Measurements from ENCODE around the gene PRKG1.
"Not testable (repeated sequence)": the region's sequence is repeated elsewhere in the genome, so short reads cannot be mapped to it uniquely, and the experiment has no call there.

PRKG1 gene

DNA sequence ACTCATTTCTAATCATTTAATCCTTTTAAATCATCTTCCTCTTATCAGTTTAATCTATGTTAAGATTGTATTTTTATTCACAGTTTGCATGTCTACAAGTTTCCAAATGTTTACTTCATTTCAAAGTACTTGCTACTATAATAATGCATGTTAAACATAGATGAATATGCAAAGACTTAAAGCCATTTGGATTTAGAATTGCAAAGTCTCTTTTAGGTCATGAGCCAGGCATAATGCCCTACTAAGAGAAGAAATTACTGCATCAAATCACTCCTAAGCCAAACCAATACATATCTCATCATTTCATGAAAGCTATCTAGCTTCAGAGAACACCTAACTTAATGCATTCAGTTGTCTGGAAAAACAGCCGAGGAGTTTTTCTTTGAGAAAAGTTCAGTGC, 266.1 kb downstream of the PRKG1 start:
- Histone ChIP-seq H4K20me1 (ENCODE audit: insufficient read depth, low read length, poor library complexity, severe bottlenecking) (no peaks in the 10 kb centered on the region), H3K9me2 (replicated peaks; ENCODE audit: low read depth, low read length) (no peaks in the 10 kb centered on the region), H3K27me3 (ENCODE audit: insufficient read depth, low read length, poor library complexity, severe bottlenecking) (no peaks in the 10 kb centered on the region), H3K36me3 (ENCODE audit: insufficient read depth, low read length) (no peaks in the 10 kb centered on the region), H3K4me2 (ENCODE audit: low read depth, low read length, poor library complexity, severe bottlenecking) (no peak overlapping the region), H3F3A (ENCODE audit: low read depth) (no peaks in the 10 kb centered on the region), H3K4me3 (ENCODE audit: low read length, poor library complexity, severe bottlenecking) (no peak overlapping the region), H3K79me2 (ENCODE audit: insufficient read depth, low read length) (no peaks in the 10 kb centered on the region), H3K4me1 (ENCODE audit: insufficient read depth, low read length, poor library complexity, severe bottlenecking) (no peaks in the 10 kb centered on the region), H2AFZ (ENCODE audit: low read length) (no peak overlapping the region), H3K9ac (ENCODE audit: low read depth, low read length, poor library complexity, severe bottlenecking) (no peak overlapping the region), H3K9me3 (ENCODE audit: insufficient read depth, low read depth, low read length) (no peaks in the 10 kb centered on the region)
- TF ChIP-seq, protein P1, sequence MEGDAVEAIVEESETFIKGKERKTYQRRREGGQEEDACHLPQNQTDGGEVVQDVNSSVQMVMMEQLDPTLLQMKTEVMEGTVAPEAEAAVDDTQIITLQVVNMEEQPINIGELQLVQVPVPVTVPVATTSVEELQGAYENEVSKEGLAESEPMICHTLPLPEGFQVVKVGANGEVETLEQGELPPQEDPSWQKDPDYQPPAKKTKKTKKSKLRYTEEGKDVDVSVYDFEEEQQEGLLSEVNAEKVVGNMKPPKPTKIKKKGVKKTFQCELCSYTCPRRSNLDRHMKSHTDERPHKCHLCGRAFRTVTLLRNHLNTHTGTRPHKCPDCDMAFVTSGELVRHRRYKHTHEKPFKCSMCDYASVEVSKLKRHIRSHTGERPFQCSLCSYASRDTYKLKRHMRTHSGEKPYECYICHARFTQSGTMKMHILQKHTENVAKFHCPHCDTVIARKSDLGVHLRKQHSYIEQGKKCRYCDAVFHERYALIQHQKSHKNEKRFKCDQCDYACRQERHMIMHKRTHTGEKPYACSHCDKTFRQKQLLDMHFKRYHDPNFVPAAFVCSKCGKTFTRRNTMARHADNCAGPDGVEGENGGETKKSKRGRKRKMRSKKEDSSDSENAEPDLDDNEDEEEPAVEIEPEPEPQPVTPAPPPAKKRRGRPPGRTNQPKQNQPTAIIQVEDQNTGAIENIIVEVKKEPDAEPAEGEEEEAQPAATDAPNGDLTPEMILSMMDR (conservative IDR thresholded peaks at IDR 0.05; ENCODE audit: low read length), result no peak
- TF ChIP-seq EZH2phosphoT487 (IDR thresholded peaks at IDR 0.05; ENCODE audit: borderline replicate concordance), result no peak

GRCh38 chr10:51340845-51341610, 266.7 kb downstream of the PRKG1 start:
- H3K4me3 ChIP-seq (ENCODE audit: low read length, poor library complexity, severe bottlenecking), result no peak overlapping the region
- H3K9ac ChIP-seq (ENCODE audit: low read depth, low read length, poor library complexity, severe bottlenecking), result no peak overlapping the region
- TF ChIP-seq, protein P1 (conservative IDR thresholded peaks at IDR 0.05; ENCODE audit: low read length), result no peak
- TF ChIP-seq EZH2phosphoT487 (IDR thresholded peaks at IDR 0.05; ENCODE audit: borderline replicate concordance), result no peak
- no peaks in the 10 kb centered on the region for H3K27me3 ChIP-seq (ENCODE audit: insufficient read depth, low read length, poor library complexity, severe bottlenecking)
- H3F3A ChIP-seq (ENCODE audit: low read depth), result no peaks in the 10 kb centered on the region
- no peaks in the 10 kb centered on the region for H3K9me3 ChIP-seq (ENCODE audit: insufficient read depth, low read depth, low read length)
- no peaks in the 10 kb centered on the region for H3K9me2 ChIP-seq (replicated peaks; ENCODE audit: low read depth, low read length)
- no peak overlapping the region for H3K4me2 ChIP-seq (ENCODE audit: low read depth, low read length, poor library complexity, severe bottlenecking)
- H3K36me3 ChIP-seq (ENCODE audit: insufficient read depth, low read length), result no peaks in the 10 kb centered on the region
- H3K4me1 ChIP-seq (ENCODE audit: insufficient read depth, low read length, poor library complexity, severe bottlenecking), result no peaks in the 10 kb centered on the region
- H3K79me2 ChIP-seq (ENCODE audit: insufficient read depth, low read length), result no peaks in the 10 kb centered on the region
- H2AFZ ChIP-seq (ENCODE audit: low read length), result no peak overlapping the region
- no peaks in the 10 kb centered on the region for H4K20me1 ChIP-seq (ENCODE audit: insufficient read depth, low read length, poor library complexity, severe bottlenecking)

- not testable (repeated sequence) for H3K4me3 ChIP-seq (ENCODE audit: low read length, poor library complexity, severe bottlenecking); H3K9ac ChIP-seq (ENCODE audit: low read depth, low read length, poor library complexity, severe bottlenecking); H3K4me1 ChIP-seq (ENCODE audit: insufficient read depth, low read length, poor library complexity, severe bottlenecking); H3K79me2 ChIP-seq (ENCODE audit: insufficient read depth, low read length); H4K20me1 ChIP-seq (ENCODE audit: insufficient read depth, low read length, poor library complexity, severe bottlenecking); H3K36me3 ChIP-seq (ENCODE audit: insufficient read depth, low read length); H3K9me2 ChIP-seq (replicated peaks; ENCODE audit: low read depth, low read length); H3K4me2 ChIP-seq (ENCODE audit: low read depth, low read length, poor library complexity, severe bottlenecking); H3K9me3 ChIP-seq (ENCODE audit: insufficient read depth, low read depth, low read length); H3K27me3 ChIP-seq (ENCODE audit: insufficient read depth, low read length, poor library complexity, severe bottlenecking); H2AFZ ChIP-seq (ENCODE audit: low read length); H3F3A ChIP-seq (ENCODE audit: low read depth)
Observed at GRCh38 chr10:51341745-51342144, 267.5 kb downstream of the PRKG1 start.

DNA sequence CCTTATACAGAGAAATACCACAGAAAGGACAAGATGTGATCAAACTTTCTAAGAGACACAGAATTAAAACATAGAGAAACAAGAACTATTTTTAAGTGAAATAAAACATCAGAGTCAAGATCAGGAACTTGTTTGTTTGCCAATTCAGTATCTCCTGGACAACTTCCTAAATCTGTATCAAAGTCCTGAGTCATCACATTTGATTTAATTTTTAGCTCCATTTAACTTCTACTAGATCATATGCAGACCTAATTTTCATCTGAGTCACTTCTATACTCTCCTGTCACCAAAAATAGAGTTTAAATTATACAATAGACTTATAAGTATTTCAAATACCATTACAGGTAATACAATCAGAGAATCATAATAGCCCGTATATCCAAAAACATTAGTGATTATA, 268.1 kb downstream of the PRKG1 start:
- Histone ChIP-seq H3K27me3 (ENCODE audit: insufficient read depth, low read length, poor library complexity, severe bottlenecking) (no peaks in the 10 kb centered on the region), H3K4me2 (ENCODE audit: low read depth, low read length, poor library complexity, severe bottlenecking) (no peak overlapping the region), H3F3A (ENCODE audit: low read depth) (no peaks in the 10 kb centered on the region), H3K36me3 (ENCODE audit: insufficient read depth, low read length) (no peaks in the 10 kb centered on the region), H3K9me2 (replicated peaks; ENCODE audit: low read depth, low read length) (no peaks in the 10 kb centered on the region), H4K20me1 (ENCODE audit: insufficient read depth, low read length, poor library complexity, severe bottlenecking) (no peaks in the 10 kb centered on the region), H3K4me1 (ENCODE audit: insufficient read depth, low read length, poor library complexity, severe bottlenecking) (no peaks in the 10 kb centered on the region), H3K4me3 (ENCODE audit: low read length, poor library complexity, severe bottlenecking) (no peak overlapping the region), H2AFZ (ENCODE audit: low read length) (no peak overlapping the region), H3K79me2 (ENCODE audit: insufficient read depth, low read length) (no peaks in the 10 kb centered on the region), H3K9me3 (ENCODE audit: insufficient read depth, low read depth, low read length) (no peaks in the 10 kb centered on the region), H3K9ac (ENCODE audit: low read depth, low read length, poor library complexity, severe bottlenecking) (no peak overlapping the region)
- TF ChIP-seq, protein P1 (conservative IDR thresholded peaks at IDR 0.05; ENCODE audit: low read length), result no peak

All from Loucy (cell line).